ENCODE results near the gene IL20RA.

Gene IL20RA

DNA sequence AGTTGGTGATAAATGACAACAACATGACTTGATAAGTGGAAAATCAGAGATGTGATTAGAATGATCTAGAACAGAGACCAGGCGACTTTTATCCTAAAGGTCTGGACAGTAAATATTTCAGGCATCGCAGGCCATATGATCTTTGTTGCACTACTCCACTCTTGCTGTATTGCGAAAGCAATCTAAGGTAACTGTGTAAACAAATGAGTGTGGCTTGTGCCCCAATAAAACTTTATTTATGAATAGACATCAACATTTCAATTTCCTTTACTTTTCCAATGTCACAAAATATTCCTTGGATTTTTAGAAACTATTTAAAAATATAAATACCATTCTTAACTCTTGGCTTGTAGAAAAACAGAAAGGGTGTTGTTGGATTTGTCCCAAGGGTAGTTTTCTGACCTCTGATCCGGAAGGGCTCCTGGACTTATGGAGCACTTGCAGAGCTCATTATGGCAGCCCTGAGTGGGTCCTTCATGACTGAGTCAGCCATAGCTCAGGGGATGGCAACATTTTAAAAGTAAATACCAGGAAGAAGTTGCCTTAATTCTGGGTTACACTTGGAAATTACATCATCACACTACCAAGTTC is 34.5 kb downstream of the IL20RA start:
- H3K79me2 ChIP-seq (ENCODE audit: insufficient read depth, low read depth): no peaks in the 10 kb centered on the region
- H3K4me3 ChIP-seq (IDR thresholded peaks at IDR 0.05; ENCODE audit: insufficient read depth, low read depth, low read length): no peak overlapping the region
- H3K36me3 ChIP-seq (ENCODE audit: insufficient read depth): no peaks in the 10 kb centered on the region
- no peak overlapping the region for H3K9ac ChIP-seq
- H3K27ac ChIP-seq: no peak overlapping the region
- no peaks in the 10 kb centered on the region for H4K20me1 ChIP-seq (ENCODE audit: insufficient read depth)
- H3K27me3 ChIP-seq (ENCODE audit: insufficient read depth, low read depth): no peaks in the 10 kb centered on the region
- no peak overlapping the region for H3K4me2 ChIP-seq
- TF ChIP-seq, protein P1, sequence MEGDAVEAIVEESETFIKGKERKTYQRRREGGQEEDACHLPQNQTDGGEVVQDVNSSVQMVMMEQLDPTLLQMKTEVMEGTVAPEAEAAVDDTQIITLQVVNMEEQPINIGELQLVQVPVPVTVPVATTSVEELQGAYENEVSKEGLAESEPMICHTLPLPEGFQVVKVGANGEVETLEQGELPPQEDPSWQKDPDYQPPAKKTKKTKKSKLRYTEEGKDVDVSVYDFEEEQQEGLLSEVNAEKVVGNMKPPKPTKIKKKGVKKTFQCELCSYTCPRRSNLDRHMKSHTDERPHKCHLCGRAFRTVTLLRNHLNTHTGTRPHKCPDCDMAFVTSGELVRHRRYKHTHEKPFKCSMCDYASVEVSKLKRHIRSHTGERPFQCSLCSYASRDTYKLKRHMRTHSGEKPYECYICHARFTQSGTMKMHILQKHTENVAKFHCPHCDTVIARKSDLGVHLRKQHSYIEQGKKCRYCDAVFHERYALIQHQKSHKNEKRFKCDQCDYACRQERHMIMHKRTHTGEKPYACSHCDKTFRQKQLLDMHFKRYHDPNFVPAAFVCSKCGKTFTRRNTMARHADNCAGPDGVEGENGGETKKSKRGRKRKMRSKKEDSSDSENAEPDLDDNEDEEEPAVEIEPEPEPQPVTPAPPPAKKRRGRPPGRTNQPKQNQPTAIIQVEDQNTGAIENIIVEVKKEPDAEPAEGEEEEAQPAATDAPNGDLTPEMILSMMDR (conservative IDR thresholded peaks at IDR 0.05; ENCODE audit: low read depth, low read length): no peak
- no peaks in the 10 kb centered on the region for H3K4me1 ChIP-seq (ENCODE audit: low read depth, poor library complexity, severe bottlenecking)
- H2AFZ ChIP-seq (ENCODE audit: low read depth): no peak overlapping the region

DNA sequence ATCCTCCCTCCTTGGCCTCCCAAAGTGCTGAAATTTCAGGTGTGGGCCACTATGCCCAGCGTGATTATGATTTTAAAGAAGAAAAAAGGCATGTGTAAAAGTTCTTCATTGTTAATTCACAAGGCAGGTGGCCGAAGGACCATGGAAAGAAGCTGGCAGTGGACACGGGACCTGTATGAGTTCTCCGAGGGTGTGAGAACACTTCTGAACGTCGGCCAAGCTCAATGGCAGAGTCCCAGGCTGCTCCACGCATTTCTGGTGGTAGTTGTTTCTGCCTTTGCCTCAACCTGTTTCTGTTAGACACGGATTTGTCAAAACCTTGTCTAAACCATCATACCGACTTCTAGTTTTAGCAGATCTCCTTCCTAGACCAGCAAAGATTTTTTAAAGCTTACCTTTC is 36.6 kb downstream of the IL20RA start:
- Histone ChIP-seq H3K27me3 (ENCODE audit: insufficient read depth, low read depth) (no peaks in the 10 kb centered on the region), H3K4me1 (ENCODE audit: low read depth, poor library complexity, severe bottlenecking) (no peaks in the 10 kb centered on the region), H3K79me2 (ENCODE audit: insufficient read depth, low read depth) (no peaks in the 10 kb centered on the region), H3K36me3 (ENCODE audit: insufficient read depth) (no peaks in the 10 kb centered on the region), H4K20me1 (ENCODE audit: insufficient read depth) (no peaks in the 10 kb centered on the region), H3K4me2 (no peak overlapping the region), H3K4me3 (IDR thresholded peaks at IDR 0.05; ENCODE audit: insufficient read depth, low read depth, low read length) (no peak overlapping the region), H3K27ac (no peak overlapping the region), H3K9ac (no peak overlapping the region), H2AFZ (ENCODE audit: low read depth) (no peak overlapping the region)
- TF ChIP-seq, protein P1 (conservative IDR thresholded peaks at IDR 0.05; ENCODE audit: low read depth, low read length): no peak

DNA sequence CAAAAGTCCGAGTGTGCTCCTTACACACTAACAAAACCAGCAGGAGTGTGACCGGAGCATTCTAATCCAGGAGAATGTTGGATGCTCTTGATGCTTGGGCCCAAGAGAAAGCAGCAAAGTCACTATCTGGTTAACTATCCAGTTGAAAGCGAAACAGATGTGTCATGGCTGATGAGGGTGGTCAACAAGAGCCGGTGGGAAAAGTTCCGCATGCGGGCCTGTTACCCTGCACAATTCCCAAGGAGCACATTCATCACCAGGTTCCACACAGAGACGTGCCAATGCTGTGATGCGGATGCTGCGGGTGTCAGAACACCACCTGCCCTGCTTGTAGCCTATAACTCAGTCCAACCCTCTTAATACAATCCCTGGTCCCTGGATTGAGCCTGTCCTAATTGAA is 38.7 kb downstream of the IL20RA start:
- no peaks in the 10 kb centered on the region for H4K20me1 ChIP-seq (ENCODE audit: insufficient read depth)
- no peaks in the 10 kb centered on the region for H3K36me3 ChIP-seq (ENCODE audit: insufficient read depth)
- H3K27me3 ChIP-seq (ENCODE audit: insufficient read depth, low read depth): no peaks in the 10 kb centered on the region
- no peaks in the 10 kb centered on the region for H3K79me2 ChIP-seq (ENCODE audit: insufficient read depth, low read depth)
- no peak overlapping the region for H3K27ac ChIP-seq
- no peak overlapping the region for H2AFZ ChIP-seq (ENCODE audit: low read depth)
- no peak overlapping the region for H3K4me2 ChIP-seq
- H3K4me1 ChIP-seq (ENCODE audit: low read depth, poor library complexity, severe bottlenecking): no peaks in the 10 kb centered on the region
- no peak overlapping the region for H3K4me3 ChIP-seq (IDR thresholded peaks at IDR 0.05; ENCODE audit: insufficient read depth, low read depth, low read length)
- H3K9ac ChIP-seq: no peak overlapping the region
- TF ChIP-seq, protein P1 (conservative IDR thresholded peaks at IDR 0.05; ENCODE audit: low read depth, low read length): no peak

DNA sequence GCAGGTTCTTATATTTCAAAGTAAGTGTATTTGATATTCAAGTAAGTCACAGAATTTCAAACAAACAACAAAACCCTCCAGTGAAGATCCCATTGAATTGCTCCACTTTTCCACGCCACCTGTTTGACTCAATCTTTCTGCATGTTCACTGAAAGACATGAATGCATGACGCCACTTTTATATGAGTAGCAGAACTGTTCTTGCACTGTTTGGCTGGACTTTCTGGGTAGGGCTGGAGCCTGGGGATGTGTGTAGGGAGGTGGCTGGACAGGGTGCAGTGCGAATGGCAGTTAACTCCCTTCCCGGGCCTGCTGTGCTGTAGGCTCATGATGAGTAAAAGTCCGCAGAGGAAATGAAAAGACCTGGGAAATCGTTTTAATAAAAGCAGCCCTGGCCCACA is 39.7 kb downstream of the IL20RA start:
- TF ChIP-seq, protein P1 (conservative IDR thresholded peaks at IDR 0.05; ENCODE audit: low read depth, low read length): no peak
- H2AFZ ChIP-seq (ENCODE audit: low read depth): no peak overlapping the region
- no peaks in the 10 kb centered on the region for H3K4me1 ChIP-seq (ENCODE audit: low read depth, poor library complexity, severe bottlenecking)
- H4K20me1 ChIP-seq (ENCODE audit: insufficient read depth): no peaks in the 10 kb centered on the region
- no peak overlapping the region for H3K27ac ChIP-seq
- no peak overlapping the region for H3K9ac ChIP-seq
- H3K4me3 ChIP-seq (IDR thresholded peaks at IDR 0.05; ENCODE audit: insufficient read depth, low read depth, low read length): no peak overlapping the region
- H3K4me2 ChIP-seq: no peak overlapping the region
- no peaks in the 10 kb centered on the region for H3K36me3 ChIP-seq (ENCODE audit: insufficient read depth)
- no peaks in the 10 kb centered on the region for H3K27me3 ChIP-seq (ENCODE audit: insufficient read depth, low read depth)
- no peaks in the 10 kb centered on the region for H3K79me2 ChIP-seq (ENCODE audit: insufficient read depth, low read depth)

All from KMS-11 (cell line).